SU-DHL-6 (cell line): ENCODE results near the gene ACOX1.

Experiments used
- H2AFZ ChIP-seq: fragments of 200-600 bp; sonication (generic); 2 replicates; pipeline ENCODE4 v1.6.1; 2014; ENCODE audit warnings: low read depth, mild to moderate bottlenecking, moderate library complexity, mixed read lengths, antibody characterized with exemption, low read length; ENCODE audit not compliant: severe bottlenecking
- H3F3A ChIP-seq: fragments of 200-600 bp; shearing (Covaris generic); 2 replicates; pipeline ENCODE4 v1.6.0; 2016; ENCODE audit warnings: antibody characterized with exemption, mild to moderate bottlenecking; ENCODE audit not compliant: insufficient read depth
- H3K27ac ChIP-seq: fragments of 200-600 bp; sonication (generic); 2 replicates; pipeline ENCODE4 v1.5.1; 2016; ENCODE audit warnings: low read depth, mild to moderate bottlenecking, low read length, moderate library complexity, mixed read lengths
- H3K27me3 ChIP-seq: fragments of 200-600 bp; sonication (generic), shearing (Covaris generic); 2 replicates; pipeline ENCODE4 v1.6.0; 2014; ENCODE audit warnings: mild to moderate bottlenecking, low read length
- H3K36me3 ChIP-seq: fragments of 200-600 bp; sonication (generic); 2 replicates; pipeline ENCODE4 v1.6.1; 2014; ENCODE audit warnings: mild to moderate bottlenecking, low read length, mixed read lengths
- H3K4me2 ChIP-seq: fragments of 300-600, 200-600 bp; shearing (Covaris generic), sonication (generic); 2 replicates; pipeline ENCODE4 v1.6.0; 2014; ENCODE audit warnings: low read length, low read depth, mild to moderate bottlenecking; ENCODE audit not compliant: poor library complexity, severe bottlenecking
- H3K4me3 ChIP-seq: fragments of 200-600 bp; sonication (generic); 2 replicates; pipeline ENCODE4 v1.5.1; 2014; ENCODE audit warnings: antibody characterized with exemption, low read length, mild to moderate bottlenecking, mixed read lengths; ENCODE audit not compliant: insufficient read depth, poor library complexity, severe bottlenecking
- H3K79me2 ChIP-seq: fragments of 200-600 bp; sonication (generic); 2 replicates; pipeline ENCODE4 v1.6.1; 2014; ENCODE audit warnings: mild to moderate bottlenecking, low read length, moderate library complexity; ENCODE audit not compliant: insufficient read depth
- H3K9ac ChIP-seq: fragments of 200-600 bp; sonication (generic); 2 replicates; pipeline ENCODE4 v1.7.0; 2014; ENCODE audit warnings: mild to moderate bottlenecking, low read length
- H3K9me2 ChIP-seq: fragments of 200-600 bp; sonication (generic); replicated peaks from 2 replicates; pipeline ENCODE4 v1.6.1; 2014; ENCODE audit warnings: low read length; ENCODE audit not compliant: insufficient read depth
- H3K9me3 ChIP-seq: fragments of 200-600 bp; sonication (generic); 2 replicates; pipeline ENCODE4 v1.6.1; 2014; ENCODE audit warnings: low read length, mixed read lengths; ENCODE audit not compliant: insufficient read depth
- H4K20me1 ChIP-seq: fragments of 200-600 bp; sonication (generic); 2 replicates; pipeline ENCODE4 v1.6.1; 2014; ENCODE audit warnings: low read depth, mild to moderate bottlenecking, antibody characterized with exemption, low read length, moderate library complexity, mixed read lengths
- EZH2phosphoT487 ChIP-seq: fragments of 200-600 bp; sonication (generic), shearing (Covaris generic); conservative IDR thresholded peaks from 2 replicates; pipeline ENCODE4 v1.6.1; 2018; ENCODE audit warnings: mild to moderate bottlenecking, antibody characterized with exemption, low read length, moderate library complexity, mixed read lengths
- TF ChIP-seq, protein P1 (sequence below): fragments of 200-600 bp; sonication (generic); IDR thresholded peaks from one replicate; pipeline ENCODE4 v1.5.1; 2017; ENCODE audit warnings: antibody characterized with exemption, mild to moderate bottlenecking, low read length, moderate library complexity; ENCODE audit not compliant: insufficient read depth, poor library complexity, severe bottlenecking

The ACOX1 gene

DNA sequence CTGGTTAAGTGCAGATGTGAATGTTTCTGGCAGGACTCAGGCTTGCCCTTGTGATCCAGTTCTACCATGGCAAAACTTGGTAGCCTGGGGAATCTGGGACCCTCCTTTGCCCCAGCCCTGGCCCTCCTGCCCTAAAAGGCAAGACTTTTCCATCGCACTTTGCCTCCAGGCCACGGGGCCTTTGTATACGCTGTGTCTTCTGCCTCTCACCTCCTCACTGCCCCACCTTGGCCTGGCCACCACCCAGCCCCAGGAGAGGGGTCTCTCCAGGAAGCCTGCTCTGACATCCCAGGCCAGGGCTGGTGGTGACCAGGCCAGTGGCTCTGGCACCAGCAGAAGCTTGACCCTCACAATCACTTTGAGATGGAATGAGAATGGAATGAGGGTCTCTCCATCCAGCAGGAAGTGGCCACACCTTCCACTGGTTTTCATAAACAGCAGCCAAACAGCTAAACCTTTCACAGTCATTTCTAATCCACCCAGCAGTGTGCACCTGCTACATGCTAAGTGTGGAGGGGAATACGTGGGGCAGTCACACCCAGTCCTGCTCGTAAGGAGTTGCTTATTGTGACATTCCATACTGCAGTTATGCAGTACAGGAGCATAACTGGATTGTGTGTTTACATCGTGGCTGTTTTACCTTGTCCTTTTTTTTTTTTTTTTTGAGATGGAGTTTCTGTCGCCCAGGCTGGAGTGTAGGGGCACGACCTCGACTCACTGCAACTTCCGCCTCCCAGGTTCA, 72.7 kb downstream of the ACOX1 start:
- no peak overlapping the region for H3K9ac ChIP-seq
- no peak overlapping the region for H3K27ac ChIP-seq
- H3F3A ChIP-seq = peaks cover 10% of the 10 kb centered on the region
- no peaks in the 10 kb centered on the region for H3K36me3 ChIP-seq
- H3K27me3 ChIP-seq = no peaks in the 10 kb centered on the region
- TF ChIP-seq, protein P1, sequence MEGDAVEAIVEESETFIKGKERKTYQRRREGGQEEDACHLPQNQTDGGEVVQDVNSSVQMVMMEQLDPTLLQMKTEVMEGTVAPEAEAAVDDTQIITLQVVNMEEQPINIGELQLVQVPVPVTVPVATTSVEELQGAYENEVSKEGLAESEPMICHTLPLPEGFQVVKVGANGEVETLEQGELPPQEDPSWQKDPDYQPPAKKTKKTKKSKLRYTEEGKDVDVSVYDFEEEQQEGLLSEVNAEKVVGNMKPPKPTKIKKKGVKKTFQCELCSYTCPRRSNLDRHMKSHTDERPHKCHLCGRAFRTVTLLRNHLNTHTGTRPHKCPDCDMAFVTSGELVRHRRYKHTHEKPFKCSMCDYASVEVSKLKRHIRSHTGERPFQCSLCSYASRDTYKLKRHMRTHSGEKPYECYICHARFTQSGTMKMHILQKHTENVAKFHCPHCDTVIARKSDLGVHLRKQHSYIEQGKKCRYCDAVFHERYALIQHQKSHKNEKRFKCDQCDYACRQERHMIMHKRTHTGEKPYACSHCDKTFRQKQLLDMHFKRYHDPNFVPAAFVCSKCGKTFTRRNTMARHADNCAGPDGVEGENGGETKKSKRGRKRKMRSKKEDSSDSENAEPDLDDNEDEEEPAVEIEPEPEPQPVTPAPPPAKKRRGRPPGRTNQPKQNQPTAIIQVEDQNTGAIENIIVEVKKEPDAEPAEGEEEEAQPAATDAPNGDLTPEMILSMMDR = no peak
- no peak for TF ChIP-seq EZH2phosphoT487
- no peaks in the 10 kb centered on the region for H3K9me2 ChIP-seq
- peaks cover 13% of the 10 kb centered on the region for H3K79me2 ChIP-seq
- H3K9me3 ChIP-seq = no peaks in the 10 kb centered on the region
- H3K4me3 ChIP-seq = no peak overlapping the region
- H3K4me2 ChIP-seq = no peak overlapping the region
- H4K20me1 ChIP-seq = no peaks in the 10 kb centered on the region
- H2AFZ ChIP-seq = no peak overlapping the region

DNA sequence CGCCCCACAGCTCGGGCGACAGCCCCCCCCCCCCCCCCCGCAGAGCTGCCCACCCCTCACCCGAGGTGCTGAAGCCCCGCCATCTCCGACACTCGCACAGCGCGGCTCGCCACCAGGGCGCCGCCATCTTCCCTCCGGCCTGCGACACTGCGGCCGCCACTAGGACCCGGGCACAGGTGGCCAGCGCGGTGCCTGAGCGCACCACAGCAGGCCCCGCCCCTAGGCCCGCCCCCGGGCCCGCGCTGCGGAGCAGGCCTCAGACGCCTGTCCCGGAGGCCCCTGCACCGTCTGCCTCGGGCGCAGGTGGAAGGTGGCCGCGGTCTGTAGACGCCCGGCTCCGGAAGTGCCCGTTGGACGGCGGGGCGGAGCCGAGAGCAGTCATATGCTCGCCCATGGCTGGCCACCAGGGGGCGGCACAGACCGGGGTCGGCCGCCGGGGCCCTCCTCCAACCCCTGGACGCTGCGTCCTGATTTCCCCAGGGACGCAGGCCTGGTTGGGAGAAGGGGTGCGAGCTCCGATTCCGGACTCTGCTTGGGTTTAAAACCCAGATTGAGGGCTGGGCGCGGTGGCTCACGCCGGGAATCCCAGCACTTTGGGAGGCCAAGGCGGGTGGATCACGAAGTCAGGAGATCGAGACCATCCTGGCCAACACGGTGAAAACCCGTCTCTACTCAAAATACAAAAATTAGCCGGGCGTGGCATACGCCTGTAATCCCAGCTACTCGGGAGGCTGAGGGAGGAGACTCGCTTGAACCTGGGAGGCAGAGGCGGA, 74.0 kb downstream of the ACOX1 start, which contains the start of gene MRPL38:
Gene MRPL38 (minus strand): TSS at position 136 of the 773 bp plus-strand sequence. CDS start 9 bp downstream, at position 127.
- H3K9me3 ChIP-seq = no peaks in the 10 kb centered on the region
- H3K4me2 ChIP-seq = peak within 1 kb of the TSS; percentile 64
- no peaks in the 10 kb centered on the region for H3K27me3 ChIP-seq
- peak within 1 kb of the TSS; percentile 86 for H3K9ac ChIP-seq
- H3K27ac ChIP-seq = peak within 1 kb of the TSS; percentile 7
- H3K79me2 ChIP-seq = peaks cover 13% of the 10 kb centered on the region
- peak within 1 kb of the TSS; percentile 96 for H2AFZ ChIP-seq
- peak within 1 kb of the TSS; percentile 92 for H3K4me3 ChIP-seq
- no peaks in the 10 kb centered on the region for H3K36me3 ChIP-seq
- H3K9me2 ChIP-seq = no peaks in the 10 kb centered on the region
- no peaks in the 10 kb centered on the region for H4K20me1 ChIP-seq
- H3F3A ChIP-seq = peaks cover 10% of the 10 kb centered on the region
- no peak for TF ChIP-seq EZH2phosphoT487
- TF ChIP-seq, protein P1 = peak; percentile 71

DNA sequence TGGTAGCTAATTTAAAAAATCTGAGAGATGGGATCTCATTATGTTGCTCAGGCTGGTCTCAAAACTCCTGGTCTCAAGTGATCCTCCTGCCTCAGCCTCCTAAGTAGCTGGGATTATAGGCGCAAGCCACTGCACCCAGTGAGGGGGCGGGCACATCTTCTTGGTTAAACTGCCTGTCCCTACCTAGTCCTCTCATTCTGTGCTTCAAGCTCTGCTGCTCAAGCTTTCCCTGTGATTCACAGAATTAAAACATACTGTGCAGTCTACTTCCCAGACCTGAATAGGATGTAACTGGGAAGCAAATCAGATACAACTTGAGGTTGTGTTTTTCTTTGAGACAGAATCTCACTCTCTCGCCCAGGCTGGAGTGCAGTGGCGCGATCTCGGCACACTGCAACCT, 76.6 kb downstream of the ACOX1 start:
- Histone ChIP-seq H4K20me1 (no peaks in the 10 kb centered on the region), H3K79me2 (peaks cover 13% of the 10 kb centered on the region), H3K27ac (no peak overlapping the region), H3F3A (peaks cover 7% of the 10 kb centered on the region), H3K27me3 (no peaks in the 10 kb centered on the region), H3K4me3 (no peak overlapping the region), H3K36me3 (no peaks in the 10 kb centered on the region), H3K9ac (no peak overlapping the region), H2AFZ (no peak overlapping the region), H3K9me2 (no peaks in the 10 kb centered on the region), H3K4me2 (no peak overlapping the region), H3K9me3 (no peaks in the 10 kb centered on the region)
- TF ChIP-seq, protein P1 = no peak
- no peak for TF ChIP-seq EZH2phosphoT487
